NCI-H345 treated with DMSO at 0.1 percent for 48 hours (cell line): ENCODE data around the gene KAZN.

Experiments
- DNase-seq: peaks from one replicate; lab custom pipeline; 2025; ENCODE audit not compliant: unreplicated experiment; lab: John Stamatoyannopoulos, UW

KAZN gene

DNA sequence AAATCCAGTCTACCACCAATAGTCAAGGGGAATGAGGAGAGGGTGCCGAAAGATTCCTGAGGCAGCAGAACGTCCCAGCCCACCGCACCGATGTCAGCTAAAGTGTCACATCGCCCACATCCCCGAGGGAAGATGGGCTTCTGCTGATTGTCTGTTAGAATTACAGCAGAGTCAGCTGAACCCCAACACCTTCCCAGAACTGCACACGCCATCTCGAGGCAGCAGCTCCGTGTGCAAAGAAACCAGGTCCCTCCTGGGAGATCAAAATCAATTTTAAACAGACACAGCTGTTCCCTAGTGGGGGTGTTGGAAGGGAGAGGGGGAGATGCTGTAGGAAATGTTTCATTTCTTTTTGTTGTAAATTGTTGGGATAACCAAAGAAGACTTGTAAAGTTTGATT lies 12.8 kb upstream of the KAZN start:
- DNase-seq = no peak

- no peak for DNase-seq
These were observed 7.9 kb upstream of the KAZN start for GRCh38 chr1:14590411-14591180.

DNA sequence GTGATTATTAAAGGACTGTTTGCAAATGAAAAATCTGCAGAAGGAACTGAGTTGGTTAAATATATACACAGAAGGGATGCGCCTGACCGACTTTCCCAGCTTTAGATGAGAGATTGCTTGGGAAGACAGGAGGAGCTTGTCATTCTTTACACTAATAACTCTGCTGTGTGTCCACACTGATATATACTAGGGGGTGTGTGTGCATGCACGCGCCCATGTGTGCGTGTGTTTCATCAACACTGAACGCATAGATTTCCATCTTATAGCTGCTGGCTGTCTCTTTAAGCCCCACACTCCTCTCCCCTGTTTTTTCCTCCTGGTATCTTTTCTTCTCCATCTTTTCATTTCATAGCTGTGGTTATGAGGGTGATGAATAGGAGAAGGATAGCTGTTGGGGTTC lies 6.9 kb upstream of the KAZN start:
- DNase-seq = no peak

DNA sequence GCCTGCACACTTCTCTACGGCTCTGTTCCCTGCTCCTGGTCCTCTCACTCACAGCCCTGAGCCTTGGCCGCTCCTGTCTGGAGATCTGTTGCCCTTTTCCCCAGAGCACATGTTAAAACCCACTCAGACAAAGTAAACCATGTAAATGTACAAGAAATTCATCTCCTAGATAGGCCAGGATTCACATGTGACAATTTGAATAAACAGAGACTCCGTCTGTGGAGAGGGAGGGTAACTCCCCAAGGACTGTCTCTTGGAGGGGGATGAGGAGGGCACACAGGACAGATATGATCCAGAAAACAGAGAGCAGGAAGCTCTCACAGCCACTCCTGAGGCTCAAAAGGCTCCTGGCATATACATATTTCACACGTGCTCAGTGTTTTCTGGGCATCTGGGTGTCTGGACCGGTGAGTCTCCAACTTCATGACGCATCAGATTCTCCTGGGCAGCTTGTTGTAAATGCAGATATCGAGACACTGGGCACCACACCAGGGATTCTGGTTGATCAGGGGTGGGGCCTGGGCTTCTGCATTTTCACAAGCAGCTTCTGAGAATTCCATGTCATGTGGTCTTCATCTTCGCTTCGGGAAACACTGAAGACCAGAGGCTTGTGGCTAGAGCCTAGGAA lies 6.4 kb upstream of the KAZN start:
- no peak for DNase-seq

DNA sequence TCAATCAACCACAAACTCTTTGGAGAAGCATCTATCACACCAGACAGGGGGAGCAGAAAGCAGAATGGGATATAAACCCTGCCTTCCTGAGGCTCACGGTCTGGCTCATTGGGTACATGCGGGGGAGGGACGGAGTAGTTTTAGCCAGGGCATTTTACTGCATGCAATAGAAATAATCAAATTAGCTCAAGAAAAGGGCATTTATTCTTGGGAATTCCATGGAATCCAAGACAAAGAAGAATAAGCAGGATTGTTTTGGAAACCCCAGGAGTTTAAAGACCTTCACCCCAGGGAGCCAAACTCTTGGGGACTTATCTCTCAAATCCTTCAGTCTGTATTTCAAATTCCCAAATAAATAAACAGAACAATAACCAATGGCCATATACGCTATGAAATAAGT lies 5.2 kb upstream of the KAZN start:
- no peak for DNase-seq

DNA sequence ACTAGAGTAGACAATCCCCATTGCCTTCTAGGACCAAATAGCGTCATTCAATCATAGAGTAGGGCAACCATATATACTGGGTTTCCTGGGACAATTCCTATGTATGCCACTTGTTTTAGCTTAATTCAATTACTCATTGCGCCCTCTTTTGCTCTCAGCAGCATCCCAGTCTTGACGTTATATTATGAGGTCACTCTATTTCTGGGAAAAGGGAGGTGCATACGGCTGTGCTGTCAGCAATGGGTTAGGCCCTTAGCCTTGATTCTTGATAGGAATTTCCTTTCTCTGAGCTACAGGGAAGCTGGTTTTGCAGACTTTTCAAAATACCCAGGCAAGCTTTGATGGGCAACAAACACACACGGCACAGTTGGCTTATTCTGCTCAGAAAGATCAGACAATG lies 4.4 kb upstream of the KAZN start:
- DNase-seq = no peak

- DNase-seq = no peak
These were observed 1.9 kb upstream of the KAZN start for GRCh38 chr1:14596591-14596990.

DNA sequence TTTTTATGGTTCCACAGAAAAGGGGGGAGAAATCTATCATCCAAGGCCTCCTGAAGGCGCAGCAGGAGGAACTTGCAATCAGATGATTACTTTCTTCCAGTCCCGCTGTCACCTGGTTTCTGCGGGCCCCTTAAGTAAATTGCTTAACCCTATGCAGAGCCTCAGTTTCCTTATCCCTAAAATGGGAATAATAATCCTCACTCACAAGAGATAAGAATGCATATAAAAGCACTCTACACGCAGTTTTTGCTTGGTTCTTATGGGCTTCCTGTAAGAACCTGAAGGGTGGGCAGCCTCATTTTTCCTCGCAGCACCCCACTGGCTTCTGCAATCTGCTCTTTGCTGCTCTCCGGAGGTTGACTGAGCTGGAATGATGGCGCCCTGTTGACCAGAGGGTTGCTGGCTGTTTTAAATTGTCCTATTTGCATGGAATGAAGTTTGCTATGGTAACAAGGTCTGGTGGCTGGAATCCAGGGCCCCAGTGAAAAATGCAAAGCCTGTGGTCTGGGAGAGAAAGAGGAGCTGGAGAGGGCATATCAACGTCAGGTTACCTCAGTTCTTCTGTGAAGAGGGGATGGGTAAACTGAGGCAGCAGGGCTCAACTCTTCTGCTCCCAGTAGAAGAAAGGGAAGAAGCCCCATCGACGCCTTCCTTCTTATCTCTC lies 1.0 kb upstream of the KAZN start:
- no peak for DNase-seq

GRCh38 chr1:14598007-14598497 lies 433 bp upstream of the KAZN start:
- peak; percentile 17 for DNase-seq

DNA sequence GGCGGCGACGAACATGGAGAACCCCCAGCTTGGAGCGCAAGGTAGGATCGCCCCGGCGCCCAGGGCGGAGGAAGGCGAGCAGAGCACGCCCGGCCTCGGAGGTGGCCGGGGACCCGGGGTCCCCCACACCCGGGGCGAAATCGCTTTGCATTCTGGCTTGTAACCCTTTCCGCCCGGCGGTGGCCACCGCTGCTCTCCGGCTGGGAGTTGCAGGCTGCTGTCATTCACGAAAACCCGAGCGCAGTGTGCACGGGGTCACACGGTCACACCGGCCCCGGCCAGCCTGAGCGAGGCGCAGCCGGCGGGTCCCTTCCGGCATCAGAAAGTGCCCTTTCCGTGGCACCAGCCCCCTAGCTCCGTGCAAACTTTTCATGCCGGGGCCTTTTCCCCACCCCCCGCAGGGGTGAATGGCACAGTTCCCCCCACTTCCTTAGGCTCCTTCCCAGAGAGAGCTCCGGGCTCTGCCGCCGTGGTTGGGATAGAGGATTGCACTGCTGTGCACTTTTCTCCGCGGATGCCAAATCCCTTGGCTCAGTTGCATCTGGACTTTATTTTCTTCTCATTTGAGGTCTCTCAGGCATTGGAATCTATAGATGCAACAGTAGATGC lies 802 bp downstream of the KAZN start:
- DNase-seq = no peak

GRCh38 chr1:14599800-14600199 lies 1.3 kb downstream of the KAZN start:
- DNase-seq = no peak

DNA sequence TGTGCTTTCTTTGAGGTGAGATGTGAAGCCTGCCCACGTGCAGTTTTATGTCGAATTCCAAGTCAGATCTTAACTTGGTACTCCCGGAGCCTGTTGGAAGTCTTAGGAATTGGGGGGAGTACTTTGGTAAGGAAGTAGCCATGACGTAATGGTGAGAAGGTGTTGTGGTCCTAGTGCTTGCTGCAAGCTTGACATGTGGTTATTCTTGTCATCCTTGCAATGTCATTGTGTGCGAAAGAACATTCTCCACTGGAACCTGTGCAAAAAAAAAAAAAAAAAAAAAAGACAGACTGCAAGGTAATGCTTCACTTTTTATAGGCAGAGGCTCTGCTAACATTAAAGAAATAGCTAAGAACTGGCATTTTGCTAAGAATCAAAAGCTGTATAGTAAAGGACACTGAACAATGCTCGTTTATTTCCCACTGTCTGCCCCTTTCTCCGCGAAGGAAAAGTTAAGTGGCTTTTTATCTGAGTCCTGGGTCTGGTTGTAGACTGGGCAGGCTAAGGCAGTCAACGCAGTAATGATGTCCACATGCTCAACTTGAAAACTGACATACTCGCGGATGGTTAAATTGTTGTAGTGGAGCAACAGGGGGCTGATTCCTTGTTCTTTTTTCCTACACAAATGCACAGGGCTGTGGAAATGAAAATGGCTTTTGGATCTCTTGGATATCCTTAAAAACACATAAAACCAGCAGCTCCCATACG lies 2.1 kb downstream of the KAZN start:
- no peak for DNase-seq

GRCh38 chr1:14602136-14602535 lies 3.7 kb downstream of the KAZN start:
- DNase-seq = no peak

- DNase-seq = no peak
These were observed 5.2 kb downstream of the KAZN start for GRCh38 chr1:14603645-14604044.

DNA sequence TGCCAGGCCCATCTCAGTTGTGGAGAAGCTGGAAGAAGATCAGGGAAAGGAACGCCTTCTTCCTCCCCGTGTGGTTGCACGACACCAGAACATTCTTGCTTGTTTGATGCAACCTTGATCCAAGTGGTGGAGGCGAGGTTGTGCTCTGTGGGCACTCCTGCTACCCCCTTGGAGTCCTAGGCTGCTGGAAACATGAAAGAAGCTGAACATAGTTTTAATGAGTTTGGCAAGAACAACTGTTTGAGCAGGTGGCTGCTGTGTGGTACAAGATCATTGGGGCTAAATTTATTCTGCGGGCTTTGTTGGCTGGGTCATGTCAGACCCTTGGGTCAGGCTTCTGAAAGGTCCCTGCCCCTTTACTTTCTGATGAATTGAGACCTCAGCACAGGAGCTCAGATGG lies 5.9 kb downstream of the KAZN start:
- DNase-seq = no peak

DNA sequence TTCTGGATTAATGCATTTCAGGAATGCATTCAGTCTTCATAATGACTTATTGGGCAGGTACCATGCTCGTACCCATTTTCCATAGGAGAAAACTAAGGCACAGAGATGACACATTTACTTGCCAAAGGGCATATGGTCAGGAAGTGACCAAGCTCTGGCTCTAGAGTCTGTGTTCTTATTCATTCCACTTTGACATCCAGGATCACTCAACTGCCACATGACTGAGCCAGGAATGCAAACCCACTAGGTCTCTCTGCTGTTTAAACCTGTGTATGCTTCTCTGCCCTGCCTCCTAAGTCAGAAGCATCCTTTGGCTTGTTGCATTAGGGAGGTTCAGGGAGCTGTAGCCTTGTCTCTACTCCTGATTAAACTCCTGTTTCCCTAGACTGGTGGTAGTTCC lies 7.5 kb downstream of the KAZN start:
- no peak for DNase-seq

- no peak for DNase-seq
These were observed 8.1 kb downstream of the KAZN start for GRCh38 chr1:14606632-14607031.

DNA sequence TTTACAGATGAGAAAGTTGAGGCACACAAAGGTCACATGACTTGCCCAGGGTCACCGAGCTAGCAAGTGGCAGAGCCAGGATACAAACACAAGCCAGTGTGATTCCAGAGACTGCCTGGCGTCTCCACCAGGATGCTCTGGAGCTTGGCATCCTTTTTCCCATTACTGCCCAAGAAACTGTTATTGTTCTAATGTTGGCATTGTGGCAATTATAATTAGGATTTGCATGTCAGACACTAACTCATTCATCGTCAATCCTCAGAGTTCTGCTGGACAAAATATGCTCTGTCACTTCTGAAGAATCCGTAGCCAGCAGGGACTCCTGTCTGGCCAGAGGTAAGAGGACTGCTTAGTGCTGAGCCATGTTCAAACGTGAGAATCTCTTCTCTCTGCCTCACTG lies 8.8 kb downstream of the KAZN start:
- DNase-seq = no peak

- DNase-seq = no peak
These were observed 9.8 kb downstream of the KAZN start for GRCh38 chr1:14608308-14608707.

DNA sequence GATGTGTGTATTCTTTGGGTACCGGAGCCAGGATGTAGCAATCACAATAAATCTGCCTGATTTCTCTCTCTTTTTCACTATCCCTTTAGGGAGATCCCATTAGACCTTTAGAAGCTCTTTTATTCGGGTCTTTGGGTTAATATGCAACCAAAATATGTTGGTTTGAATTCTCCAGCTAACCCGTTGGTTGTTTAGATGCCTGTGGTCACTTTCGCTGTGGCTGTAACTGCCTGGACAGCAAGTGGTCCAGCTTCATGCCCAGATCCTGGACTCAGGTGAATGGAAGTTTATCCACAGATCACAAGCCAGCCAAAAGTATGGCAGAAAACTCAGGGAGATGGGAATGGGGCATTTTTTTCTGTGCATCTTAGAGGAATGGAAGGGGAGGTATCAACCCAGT lies 12.3 kb downstream of the KAZN start:
- DNase-seq = no peak

DNA sequence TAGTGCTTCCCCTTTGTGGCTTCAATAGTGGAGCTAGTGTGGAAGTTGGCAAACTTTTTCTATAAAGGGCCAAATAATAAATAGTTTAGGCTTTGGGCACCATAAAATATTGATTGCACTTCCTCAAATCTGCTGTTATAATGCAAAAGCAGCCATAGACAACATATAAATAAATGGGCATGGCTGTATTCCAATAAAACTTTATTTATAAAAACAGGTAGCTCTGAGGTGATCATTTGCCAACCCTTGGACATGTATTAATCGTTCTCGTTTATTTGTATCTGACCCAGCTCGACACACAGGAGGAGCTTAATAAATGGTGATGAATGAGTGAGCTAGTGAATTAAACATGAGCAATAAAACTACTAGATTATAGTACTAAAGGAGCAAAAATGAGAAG lies 13.3 kb downstream of the KAZN start:
- no peak for DNase-seq
